ENCODE measurements around the gene GBP3.
A peak's percentile ranks its signal among the peaks of the same experiment; 100 is the strongest.

The GBP3 gene

GRCh38 chr1:89022167-89022959 is at the start of gene GBP3:
TSS of gene GBP3 (minus strand) at chr1:89022866. CDS start at chr1:89020721, 2,145 bp downstream.
- Histone ChIP-seq H3K4me3 (peak within 1 kb of the TSS; percentile 73), H3K27ac (peak within 1 kb of the TSS; percentile 78 to 81)
- no peak for TF ChIP-seq CTCF (IDR thresholded peaks at IDR 0.05)
- no peak for DNase-seq (ENCODE audit: low spot score)

GRCh38 chr1:89070509-89070908 is 47.8 kb upstream of the GBP3 start:
- H3K4me3 ChIP-seq: peak overlapping the region; percentile 59
- no peak overlapping the region for H3K27ac ChIP-seq
- DNase-seq (ENCODE audit: low spot score): no peak
- TF ChIP-seq CTCF (IDR thresholded peaks at IDR 0.05): no peak

- no peak for DNase-seq (ENCODE audit: low spot score)
- H3K27ac ChIP-seq: no peak overlapping the region
- TF ChIP-seq CTCF (IDR thresholded peaks at IDR 0.05): no peak
- peak overlapping the region; percentile 59 for H3K4me3 ChIP-seq
Observed at GRCh38 chr1:89069951-89070350, 47.3 kb upstream of the GBP3 start.

- H3K4me3 ChIP-seq: no peak overlapping the region
- DNase-seq (ENCODE audit: low spot score): no peak
- no peak for TF ChIP-seq CTCF (IDR thresholded peaks at IDR 0.05)
- H3K27ac ChIP-seq: no peak overlapping the region
Observed at GRCh38 chr1:89068291-89068690, 45.6 kb upstream of the GBP3 start.

GRCh38 chr1:89065079-89065868 is 42.6 kb upstream of the GBP3 start, which contains the start of gene GBP1:
TSS of gene GBP1 (minus strand) at chr1:89065208. CDS start at chr1:89063234, 1,974 bp downstream.
- H3K4me3 ChIP-seq: peak within 1 kb of the TSS; percentile 78
- TF ChIP-seq CTCF (IDR thresholded peaks at IDR 0.05): no peak
- no peak for DNase-seq (ENCODE audit: low spot score)
- peak within 1 kb of the TSS; percentile 88 for H3K27ac ChIP-seq

- H3K27ac ChIP-seq: peak overlapping the region; percentile 88
- H3K4me3 ChIP-seq: peak overlapping the region; percentile 78
- DNase-seq (ENCODE audit: low spot score): no peak
- no peak for TF ChIP-seq CTCF (IDR thresholded peaks at IDR 0.05)
Observed at GRCh38 chr1:89064632-89065031, 42.0 kb upstream of the GBP3 start.

Measured in coronary artery (tissue), 2 donors.